Activated CD8-positive, alpha-beta memory T cell treated with anti-CD3 and anti-CD28 coated beads for 48 hours (primary cell): ENCODE data around the gene ZSCAN30.

Source experiments
- DNase-seq, 3 experiments: peaks; one replicate each; pipeline ENCODE4 v3.0.0-alpha.2; 2020; ENCODE audit warnings: low read depth in 2 of 3, low spot score in 2 of 3

Gene ZSCAN30

GRCh38 chr18:35282353-35282752, 7.7 kb downstream of the ZSCAN30 start:
- no peak for DNase-seq

GRCh38 chr18:35278969-35279368, 11.1 kb downstream of the ZSCAN30 start:
- no peak for DNase-seq

GRCh38 chr18:35278085-35278484, 11.9 kb downstream of the ZSCAN30 start:
- DNase-seq: no peak

GRCh38 chr18:35277633-35278032, 12.4 kb downstream of the ZSCAN30 start:
- DNase-seq: no peak

- no peak for DNase-seq
These were observed 13.8 kb downstream of the ZSCAN30 start for GRCh38 chr18:35276267-35276666.

GRCh38 chr18:35271656-35272055, 18.4 kb downstream of the ZSCAN30 start:
- no peak for DNase-seq

- DNase-seq: no peak
These were observed 21.2 kb downstream of the ZSCAN30 start for GRCh38 chr18:35268821-35269220.

GRCh38 chr18:35267809-35268208, 22.2 kb downstream of the ZSCAN30 start:
- no peak for DNase-seq

- DNase-seq: peak in 2 of 3 experiments; percentile 35 to 46
These were observed 22.8 kb downstream of the ZSCAN30 start for GRCh38 chr18:35267161-35267651.

- no peak for DNase-seq
These were observed 25.6 kb downstream of the ZSCAN30 start for GRCh38 chr18:35264409-35264808.

- no peak for DNase-seq
These were observed 33.1 kb downstream of the ZSCAN30 start for GRCh38 chr18:35256947-35257346.

GRCh38 chr18:35253655-35254287, 36.3 kb downstream of the ZSCAN30 start:
- DNase-seq: no peak

- DNase-seq: no peak
These were observed 37.6 kb downstream of the ZSCAN30 start for GRCh38 chr18:35252466-35252865.

GRCh38 chr18:35248429-35248828, 41.6 kb downstream of the ZSCAN30 start:
- no peak for DNase-seq

GRCh38 chr18:35247412-35248249, 42.4 kb downstream of the ZSCAN30 start:
- no peak for DNase-seq

- DNase-seq: no peak
These were observed 43.2 kb downstream of the ZSCAN30 start for GRCh38 chr18:35246831-35247230.

- DNase-seq: no peak
These were observed 44.2 kb downstream of the ZSCAN30 start for GRCh38 chr18:35245719-35246317.

- no peak for DNase-seq
These were observed 45.4 kb downstream of the ZSCAN30 start for GRCh38 chr18:35244671-35245070.

- no peak for DNase-seq
These were observed 47.6 kb downstream of the ZSCAN30 start for GRCh38 chr18:35242426-35242825.

GRCh38 chr18:35241448-35241804, 48.6 kb downstream of the ZSCAN30 start:
- DNase-seq: no peak

- DNase-seq: peak; percentile 84 to 88 (median 87)
These were observed 49.2 kb downstream of the ZSCAN30 start, which contains the start of gene ZNF397 for GRCh38 chr18:35240664-35241447. Gene ZNF397 (plus strand): TSS chr18:35241034. CDS start chr18:35242471, 1,437 bp downstream.
